ENCODE results near the gene SLC37A1. TPM values are rescaled to one million over a fixed set of nuclear protein-coding genes. Genes with fewer than 3 reads are reported as not detected.

SLC37A1 gene
- total RNA-seq, 6 donors from 2014 or later = 20.8 to 70.2 (median 36.8) TPM

GRCh38 chr21:42619166-42619565 lies 105.5 kb downstream of the SLC37A1 start:
- TF ChIP-seq EP300 (IDR thresholded peaks at IDR 0.05) (no peak), POLR2A (IDR thresholded peaks at IDR 0.05) (no peak), POLR2AphosphoS5 (IDR thresholded peaks at IDR 0.05) (no peak), CTCF (IDR thresholded peaks at IDR 0.05) (no peak)
- ATAC-seq (ENCODE audit: low FRiP score in 2 of 2) (no peak), DNase-seq (peak in 1 of 2 donors; percentile 2)
- H3K4me1 ChIP-seq = peaks cover 0 to 20% (median 3%) of the 10 kb centered on the region in 4 donors
- no peaks in the 10 kb centered on the region for H3K36me3 ChIP-seq
- H3K27me3 ChIP-seq = no peaks in the 10 kb centered on the region
- no peak overlapping the region for H3K27ac ChIP-seq
- H3K4me3 ChIP-seq = no peak overlapping the region
- no peaks in the 10 kb centered on the region for H3K9me3 ChIP-seq
- WGBS, 2 donors = 76 to 77% methylated on average over 6 to 7 of the region's 7 CpGs

GRCh38 chr21:42619841-42620240 lies 106.2 kb downstream of the SLC37A1 start:
- no peak for ATAC-seq (ENCODE audit: low FRiP score in 2 of 2)
- Histone ChIP-seq H3K27ac (no peak overlapping the region), H3K4me3 (no peak overlapping the region), H3K36me3 (no peaks in the 10 kb centered on the region), H3K27me3 (no peaks in the 10 kb centered on the region), H3K9me3 (no peaks in the 10 kb centered on the region), H3K4me1 (peaks cover 0 to 20% (median 3%) of the 10 kb centered on the region in 4 donors)
- no peak for DNase-seq
- 83 to 90% methylated on average over 3 to 5 of the region's 6 CpGs for WGBS, 2 donors
- TF ChIP-seq EP300 (IDR thresholded peaks at IDR 0.05) = no peak

GRCh38 chr21:42621166-42621818 lies 107.6 kb downstream of the SLC37A1 start:
- Histone ChIP-seq H3K9me3 (no peaks in the 10 kb centered on the region), H3K27me3 (no peaks in the 10 kb centered on the region), H3K4me3 (no peak overlapping the region), H3K27ac (no peak overlapping the region), H3K4me1 (peaks cover 0 to 15% (median 3%) of the 10 kb centered on the region in 4 donors), H3K36me3 (no peaks in the 10 kb centered on the region)
- WGBS, 2 donors = 62 to 73% methylated on average over 15 of the region's 15 CpGs
- ATAC-seq (ENCODE audit: low FRiP score in 2 of 2) (peak in 1 of 2 donors; percentile 49), DNase-seq (peak in 1 of 2 donors; percentile 69)
- TF ChIP-seq POLR2AphosphoS5 (IDR thresholded peaks at IDR 0.05) (no peak), POLR2A (IDR thresholded peaks at IDR 0.05) (no peak), CTCF (IDR thresholded peaks at IDR 0.05) (no peak), EP300 (IDR thresholded peaks at IDR 0.05) (no peak)

GRCh38 chr21:42621819-42622177 lies 108.1 kb downstream of the SLC37A1 start:
- WGBS, 2 donors = 79 to 84% methylated on average over 9 of the region's 9 CpGs
- Histone ChIP-seq H3K4me3 (no peak overlapping the region), H3K36me3 (no peaks in the 10 kb centered on the region), H3K9me3 (no peaks in the 10 kb centered on the region), H3K4me1 (peaks cover 0 to 11% (median 0%) of the 10 kb centered on the region in 4 donors), H3K27ac (no peak overlapping the region), H3K27me3 (no peaks in the 10 kb centered on the region)
- no peak for TF ChIP-seq EP300 (IDR thresholded peaks at IDR 0.05)
- no peak for TF ChIP-seq POLR2AphosphoS5 (IDR thresholded peaks at IDR 0.05)
- no peak for TF ChIP-seq CTCF (IDR thresholded peaks at IDR 0.05)
- TF ChIP-seq POLR2A (IDR thresholded peaks at IDR 0.05) = no peak
- peak in 1 of 2 donors; percentile 1 for DNase-seq
- ATAC-seq (ENCODE audit: low FRiP score in 2 of 2) = no peak

GRCh38 chr21:42622284-42622683 lies 108.6 kb downstream of the SLC37A1 start:
- peaks cover 0 to 8% (median 0%) of the 10 kb centered on the region in 4 donors for H3K4me1 ChIP-seq
- no peak overlapping the region for H3K4me3 ChIP-seq
- H3K36me3 ChIP-seq = no peaks in the 10 kb centered on the region
- H3K27me3 ChIP-seq = no peaks in the 10 kb centered on the region
- no peak for DNase-seq
- H3K9me3 ChIP-seq = no peaks in the 10 kb centered on the region
- ATAC-seq (ENCODE audit: low FRiP score in 2 of 2) = no peak
- WGBS, 2 donors = 90 to 93% methylated on average over 7 of the region's 7 CpGs
- H3K27ac ChIP-seq = no peak overlapping the region
- TF ChIP-seq POLR2A (IDR thresholded peaks at IDR 0.05) = no peak
- no peak for TF ChIP-seq POLR2AphosphoS5 (IDR thresholded peaks at IDR 0.05)
- no peak for TF ChIP-seq EP300 (IDR thresholded peaks at IDR 0.05)
- TF ChIP-seq CTCF (IDR thresholded peaks at IDR 0.05) = no peak
